ENCODE measurements around the gene ACTA1. TPM values are rescaled to one million over a fixed set of nuclear protein-coding genes. Genes with fewer than 3 reads are reported as not detected.

The ACTA1 gene
- total RNA-seq, 1 donor from 2014 or later = not detected

DNA sequence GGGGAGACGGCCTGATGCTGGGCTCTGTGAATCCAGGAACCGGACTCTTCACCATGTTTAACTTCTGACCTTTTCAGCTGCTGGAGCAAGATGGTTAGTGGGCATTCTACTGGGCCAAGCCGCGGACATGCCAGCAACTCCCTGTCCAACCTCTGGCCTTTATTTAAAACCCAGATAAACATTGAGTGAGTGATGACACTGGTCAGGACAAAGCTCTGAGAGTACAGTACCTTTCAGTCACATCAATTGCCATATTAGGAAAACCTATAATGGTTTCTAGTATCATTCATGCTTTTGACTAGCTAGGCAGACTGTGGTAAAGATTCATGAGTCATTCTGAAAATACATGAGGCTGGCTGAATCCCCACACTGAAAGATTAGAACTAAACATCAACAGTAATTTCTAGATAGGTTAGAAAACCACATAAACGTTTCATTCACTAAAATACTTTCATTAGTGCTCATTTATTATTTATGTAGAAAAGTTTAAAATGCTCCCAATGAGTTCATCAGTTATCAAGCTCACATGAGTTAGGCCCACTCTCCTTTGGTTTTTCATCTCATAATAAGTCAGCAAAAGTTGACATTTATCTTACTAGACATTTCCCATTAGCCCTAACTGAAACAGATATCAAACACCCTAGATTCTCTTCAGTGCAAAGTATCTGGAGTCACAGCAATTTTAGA lies 7.1 kb upstream of the ACTA1 start:
- no peak for TF ChIP-seq CTCF (IDR thresholded peaks at IDR 0.05)
- no peak for ATAC-seq
- H3K36me3 ChIP-seq = peaks cover 55% of the 10 kb centered on the region

GRCh38 chr1:229438021-229438420 lies 4.1 kb upstream of the ACTA1 start:
- intact Hi-C loops (cut with DNase I) = no loop called here
- peaks cover 26% of the 10 kb centered on the region for H3K36me3 ChIP-seq
- no peaks in the 10 kb centered on the region for H3K9me3 ChIP-seq
- H3K27me3 ChIP-seq = peaks cover 21% of the 10 kb centered on the region
- no peak for TF ChIP-seq CTCF (IDR thresholded peaks at IDR 0.05)
- H3K4me1 ChIP-seq = no peaks in the 10 kb centered on the region
- H3K27ac ChIP-seq = no peak overlapping the region
- DNase-seq = no peak
- ATAC-seq = no peak
- H3K4me3 ChIP-seq = no peak overlapping the region

More for the DNA sequence above, 7.1 kb upstream of the ACTA1 start:
- intact Hi-C loops (cut with DNase I) = no loop called here
- Histone ChIP-seq H3K9me3 (no peaks in the 10 kb centered on the region), H3K27ac (no peak overlapping the region), H3K4me1 (no peaks in the 10 kb centered on the region), H3K27me3 (no peaks in the 10 kb centered on the region), H3K4me3 (no peak overlapping the region)
- DNase-seq = no peak

GRCh38 chr1:229437443-229437842 lies 3.5 kb upstream of the ACTA1 start:
- no peaks in the 10 kb centered on the region for H3K4me1 ChIP-seq
- H3K36me3 ChIP-seq = peaks cover 24% of the 10 kb centered on the region
- H3K4me3 ChIP-seq = no peak overlapping the region
- H3K9me3 ChIP-seq = no peaks in the 10 kb centered on the region
- DNase-seq (no peak), ATAC-seq (no peak)
- H3K27ac ChIP-seq = no peak overlapping the region
- H3K27me3 ChIP-seq = peaks cover 27% of the 10 kb centered on the region
- no peak for TF ChIP-seq CTCF (IDR thresholded peaks at IDR 0.05)
- intact Hi-C loops (cut with DNase I) = no loop called here

GRCh38 chr1:229436201-229436600 lies 2.3 kb upstream of the ACTA1 start:
- peaks cover 12% of the 10 kb centered on the region for H3K36me3 ChIP-seq
- peaks cover 39% of the 10 kb centered on the region for H3K27me3 ChIP-seq
- DNase-seq = no peak
- H3K4me1 ChIP-seq = peaks cover 9% of the 10 kb centered on the region
- ATAC-seq = no peak
- no peak overlapping the region for H3K4me3 ChIP-seq
- no peaks in the 10 kb centered on the region for H3K9me3 ChIP-seq
- intact Hi-C loops (cut with DNase I) = no loop called here
- no peak overlapping the region for H3K27ac ChIP-seq
- TF ChIP-seq CTCF (IDR thresholded peaks at IDR 0.05) = no peak

DNA sequence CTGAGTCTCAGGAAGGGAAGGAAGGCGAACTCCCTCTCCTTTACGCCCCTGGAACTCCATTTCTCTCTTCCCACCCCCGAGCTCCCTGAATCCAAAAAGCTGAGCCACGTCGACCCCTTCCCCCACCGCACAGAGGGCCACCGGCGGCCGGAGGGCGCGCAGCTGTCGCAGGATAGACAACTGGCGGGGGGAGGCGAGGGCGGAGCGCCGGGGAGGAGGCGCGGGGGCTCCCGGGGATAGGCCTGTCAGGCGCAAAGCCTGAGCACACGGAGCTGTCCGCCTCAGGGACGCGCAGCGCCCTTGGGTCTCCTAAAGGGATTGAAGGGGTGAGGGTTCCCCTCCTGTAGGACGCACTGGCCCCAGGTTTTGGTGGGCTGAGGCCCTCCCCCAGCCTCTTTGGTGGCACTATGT lies 752 bp upstream of the ACTA1 start:
- DNase-seq (no peak), ATAC-seq (no peak)
- H3K4me1 ChIP-seq = peaks cover 15% of the 10 kb centered on the region
- H3K27ac ChIP-seq = no peak overlapping the region
- no peak for TF ChIP-seq CTCF (IDR thresholded peaks at IDR 0.05)
- intact Hi-C loops (cut with DNase I) = no loop called here
- no peaks in the 10 kb centered on the region for H3K36me3 ChIP-seq
- no peaks in the 10 kb centered on the region for H3K9me3 ChIP-seq
- peaks cover 55% of the 10 kb centered on the region for H3K27me3 ChIP-seq
- no peak overlapping the region for H3K4me3 ChIP-seq

Data from upper lobe of right lung (tissue), 1 donor.